ENCODE data around the gene TRAPPC6A.

GRCh38 chr19:45175515-45176345 is 2.3 kb downstream of the TRAPPC6A start:
- no peak for TF ChIP-seq CTCF (IDR thresholded peaks at IDR 0.05; ENCODE audit: low read depth, low read length, poor library complexity, severe bottlenecking)
- no peak for TF ChIP-seq EZH2phosphoT487 (IDR thresholded peaks at IDR 0.05; ENCODE audit: borderline replicate concordance, low read length)
